Putamen (tissue), 1 donor: ENCODE measurements around the gene DDAH2.

ENCODE experiments used
- DNase-seq: peaks from one replicate; pipeline ENCODE4 v3.0.0-alpha.2; 2016; ENCODE audit warnings: low spot score

Gene DDAH2

DNA sequence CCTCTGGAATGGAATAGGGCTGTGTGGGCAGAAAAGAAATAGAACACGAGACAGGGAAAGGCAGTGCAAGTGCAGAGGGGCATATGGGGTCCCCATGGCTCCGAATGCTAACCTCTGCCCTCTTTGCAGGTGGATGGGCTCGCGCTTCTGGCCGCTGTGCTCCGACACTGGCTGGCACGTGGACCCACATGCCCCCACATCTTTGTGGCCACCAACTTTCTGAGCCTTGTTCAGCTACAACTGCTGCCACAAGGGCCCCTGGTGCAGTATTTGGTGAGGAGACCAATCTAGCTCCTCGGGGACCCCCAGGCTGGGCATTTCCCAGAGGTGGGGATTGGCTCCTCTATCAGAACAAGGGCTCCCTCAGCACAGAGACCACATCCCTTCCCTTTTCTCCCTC, 32.2 kb upstream of the DDAH2 start:
- no peak for DNase-seq

DNA sequence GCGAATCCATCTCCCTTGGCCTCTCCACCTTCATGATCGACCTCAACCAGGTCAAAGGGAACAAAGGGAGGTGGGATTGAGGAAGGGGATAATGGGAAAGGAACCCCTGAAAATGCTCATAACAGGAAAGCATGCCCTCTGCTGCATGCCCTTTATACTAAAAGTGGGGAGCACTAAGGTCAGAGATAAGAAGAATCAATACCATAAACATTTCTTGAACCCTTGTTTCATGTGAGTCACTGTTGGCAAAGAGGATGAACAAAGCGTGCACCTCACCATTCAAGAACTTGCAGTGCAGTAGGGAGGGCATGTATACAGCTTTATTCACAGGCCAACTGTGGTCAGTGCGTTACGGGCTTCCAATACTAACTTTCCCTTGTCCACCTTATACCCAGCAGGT, 31.7 kb upstream of the DDAH2 start:
- no peak for DNase-seq

DNA sequence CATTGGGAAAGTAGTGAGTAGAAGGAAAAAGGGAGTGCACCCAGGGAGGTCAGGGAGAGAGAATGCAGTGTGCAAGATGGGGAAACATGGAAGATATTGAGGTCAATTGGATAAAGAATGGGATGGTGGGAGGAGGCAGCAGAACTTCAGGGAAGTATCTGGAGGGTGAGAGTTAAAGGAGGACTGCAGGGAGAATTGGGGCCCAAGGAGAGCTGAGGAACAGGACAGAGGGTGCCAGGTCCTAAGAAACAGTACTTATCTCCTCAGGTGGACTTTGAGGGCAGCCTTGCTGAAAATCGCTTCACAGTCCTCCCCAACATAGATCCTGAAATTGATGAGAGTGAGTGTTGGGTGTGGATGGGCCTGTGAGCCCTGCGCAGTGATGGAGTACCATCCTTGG, 29.2 kb upstream of the DDAH2 start:
- DNase-seq: no peak

DNA sequence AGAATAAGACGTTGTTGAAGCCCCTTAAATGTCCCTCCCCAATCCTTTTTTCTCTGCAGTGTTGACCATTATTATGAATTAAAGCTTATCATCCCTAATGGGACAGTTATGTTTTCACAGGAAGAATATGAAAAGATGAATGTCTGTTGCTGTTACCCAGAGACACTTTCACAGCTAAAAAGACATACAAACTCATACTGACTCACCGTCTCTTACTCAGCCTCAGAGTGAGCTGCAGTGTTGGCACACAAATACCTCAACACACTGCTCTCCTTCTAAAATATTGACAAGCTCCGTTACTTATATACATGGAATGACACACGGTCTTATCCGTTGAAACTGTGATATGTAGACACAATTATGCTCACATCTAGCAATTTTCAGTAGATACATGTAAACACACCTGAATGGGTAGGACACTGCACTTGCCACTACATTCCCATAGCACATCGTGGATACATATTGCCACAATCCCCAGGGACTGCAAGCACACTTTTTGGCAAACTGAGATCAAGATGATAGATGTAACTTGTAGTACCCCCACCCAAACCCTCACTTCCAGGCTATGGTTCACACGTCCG, 23.7 kb upstream of the DDAH2 start:
- no peak for DNase-seq

DNA sequence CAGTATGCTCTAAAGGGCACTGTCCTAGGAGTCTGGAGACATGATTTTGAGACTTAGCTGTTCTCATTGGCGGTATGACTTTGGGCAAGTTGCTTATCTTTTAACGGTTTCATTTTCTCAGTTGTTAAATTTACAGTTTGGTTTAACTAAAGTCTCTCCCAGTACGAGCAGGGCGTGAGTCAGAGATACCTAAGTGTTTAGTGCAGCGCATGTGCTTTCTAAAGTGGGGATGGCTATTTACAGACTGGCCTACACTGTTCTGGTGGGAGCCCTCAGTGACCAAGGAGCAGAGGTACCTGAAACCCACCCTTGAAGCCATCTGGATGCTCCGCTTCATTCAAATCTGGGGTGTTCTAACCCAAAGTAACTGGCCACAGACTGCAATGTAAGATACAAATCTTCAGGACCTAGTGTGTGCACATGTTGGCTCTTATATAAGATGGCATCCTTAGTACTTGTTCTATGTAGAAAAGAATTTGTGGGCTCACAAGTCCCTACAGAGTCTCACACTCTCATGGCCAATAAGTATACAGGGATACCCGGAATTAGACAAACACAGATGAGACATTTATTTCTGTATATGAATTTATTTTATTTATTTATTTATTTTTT, 21.4 kb upstream of the DDAH2 start:
- DNase-seq: no peak

DNA sequence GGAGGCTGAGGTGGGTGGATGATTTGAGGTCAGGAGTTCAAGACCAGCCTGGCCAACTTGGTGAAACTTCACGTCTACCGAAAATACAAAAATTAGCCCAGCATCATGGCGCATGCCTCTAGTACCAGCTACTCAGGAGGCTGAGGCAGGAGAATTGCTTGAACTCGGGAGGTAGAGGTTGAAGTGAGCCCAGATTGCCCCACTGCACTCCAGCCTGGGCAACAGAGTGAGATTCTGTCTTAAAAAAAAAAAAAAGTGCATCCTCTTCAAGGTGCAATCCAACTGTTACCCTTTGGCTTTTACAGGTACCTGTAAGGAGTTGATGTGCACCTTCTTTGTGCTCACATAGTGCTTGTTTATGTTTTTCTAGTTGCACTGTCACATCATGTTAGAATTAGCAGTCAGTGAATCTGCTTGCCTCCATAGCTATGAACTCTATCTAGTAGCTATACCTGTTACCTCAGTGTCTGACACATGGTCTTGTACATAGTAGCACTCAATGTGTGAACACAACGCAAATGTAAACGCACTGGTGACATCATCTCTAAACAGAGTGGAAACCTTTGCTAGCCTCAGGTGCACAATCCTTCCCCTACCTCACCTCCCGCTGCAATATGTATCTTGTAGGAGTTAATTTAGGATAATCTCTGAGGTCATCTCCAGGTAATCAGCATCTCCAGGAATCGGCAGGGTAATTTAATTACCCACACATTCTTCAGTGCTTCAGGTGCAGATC, 20.4 kb upstream of the DDAH2 start:
- no peak for DNase-seq

DNA sequence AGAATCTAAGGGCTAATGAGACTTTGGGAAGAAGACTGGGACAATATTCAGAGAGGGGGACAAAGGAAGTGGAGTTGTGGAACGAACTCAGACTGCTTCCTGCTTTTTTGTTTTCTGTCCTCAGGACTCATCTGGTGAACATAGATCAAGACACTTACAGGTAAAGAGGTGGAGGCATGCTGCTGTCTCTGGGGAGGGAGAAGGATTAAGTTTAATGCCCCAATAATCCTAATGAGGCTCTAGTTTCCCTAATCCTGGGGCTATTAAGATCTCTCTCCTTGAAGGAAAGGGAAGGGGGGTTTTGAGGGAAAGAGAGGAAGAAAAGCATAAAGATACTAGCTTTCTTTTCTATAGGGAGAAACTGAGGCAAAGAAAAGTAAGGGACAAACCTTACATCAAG, 15.3 kb upstream of the DDAH2 start:
- no peak for DNase-seq

DNA sequence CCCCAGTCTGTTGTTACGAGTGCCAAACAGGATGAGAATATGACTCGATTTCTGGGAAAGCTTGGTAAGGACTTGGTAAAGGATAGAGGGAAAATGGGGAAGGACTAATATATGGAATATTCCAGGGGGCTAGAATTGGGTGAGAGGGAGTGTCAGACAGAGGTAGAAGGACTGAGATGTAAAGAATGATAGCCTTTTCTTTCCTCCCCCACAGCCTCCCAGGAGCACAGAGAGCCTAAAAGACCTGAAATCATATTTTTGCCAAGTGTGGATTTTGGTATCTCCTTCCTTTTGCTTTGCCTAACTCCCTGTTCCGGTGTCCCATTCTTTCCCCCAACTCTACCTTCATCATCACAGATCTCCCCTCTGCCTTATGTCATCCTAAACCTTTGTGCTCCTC, 13.8 kb upstream of the DDAH2 start:
- no peak for DNase-seq

DNA sequence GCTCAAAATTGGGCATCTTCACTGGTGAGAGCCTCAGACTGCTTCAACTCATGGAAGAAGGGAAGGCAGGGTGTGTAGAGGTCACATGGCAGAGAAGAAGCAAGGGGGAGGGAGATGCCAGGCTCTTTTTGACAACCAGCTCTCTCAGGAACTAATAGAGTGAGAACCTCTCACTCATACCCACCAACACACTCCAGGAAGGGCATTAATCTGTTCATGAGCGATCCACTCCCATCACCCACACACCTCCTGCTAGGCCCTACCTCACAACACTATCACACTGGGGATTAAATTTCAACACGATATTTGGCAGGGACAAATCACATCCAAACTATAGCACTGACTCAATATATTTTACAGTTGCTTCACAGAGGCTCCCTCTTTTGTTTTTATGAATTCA, 12.7 kb upstream of the DDAH2 start:
- no peak for DNase-seq

DNA sequence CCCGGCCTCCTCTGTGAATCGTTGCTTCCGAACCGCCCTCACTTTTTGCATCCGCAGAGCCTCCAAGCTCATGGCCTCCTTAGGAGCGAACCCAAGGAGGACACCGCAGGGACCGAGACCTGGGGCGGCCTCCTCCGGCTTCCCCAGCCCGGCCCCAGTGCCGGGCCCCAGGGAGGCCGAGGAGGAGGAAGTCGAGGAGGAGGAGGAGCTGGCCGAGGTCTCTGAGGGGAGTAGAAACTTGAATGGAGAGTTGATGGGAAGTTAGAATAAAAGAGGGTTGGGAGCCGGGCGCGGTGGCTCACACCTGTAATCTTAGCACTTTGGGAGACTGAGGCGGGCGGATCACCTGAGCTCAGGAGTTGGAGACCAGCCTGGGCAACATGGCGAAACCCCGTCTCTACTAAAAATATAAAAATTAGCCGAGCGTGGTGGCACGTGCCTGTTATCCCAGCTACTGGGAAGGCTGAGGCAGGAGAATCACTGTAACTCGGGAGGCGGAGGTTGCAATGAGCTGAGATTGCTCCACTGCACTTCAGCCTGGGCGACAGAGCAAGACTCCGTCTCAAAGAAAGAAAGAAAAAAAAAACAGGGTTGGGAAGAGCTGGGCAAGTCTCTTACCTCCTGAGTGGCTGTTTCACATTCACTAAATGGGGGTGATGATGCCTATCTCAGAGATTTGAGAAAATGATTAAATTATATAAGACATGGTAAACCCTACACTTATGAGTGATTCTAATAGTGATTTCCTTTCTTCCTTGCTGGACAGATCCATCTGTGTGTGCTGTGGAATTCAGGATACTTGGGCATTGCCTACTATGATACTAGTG, 11.5 kb upstream of the DDAH2 start:
- DNase-seq: no peak

DNA sequence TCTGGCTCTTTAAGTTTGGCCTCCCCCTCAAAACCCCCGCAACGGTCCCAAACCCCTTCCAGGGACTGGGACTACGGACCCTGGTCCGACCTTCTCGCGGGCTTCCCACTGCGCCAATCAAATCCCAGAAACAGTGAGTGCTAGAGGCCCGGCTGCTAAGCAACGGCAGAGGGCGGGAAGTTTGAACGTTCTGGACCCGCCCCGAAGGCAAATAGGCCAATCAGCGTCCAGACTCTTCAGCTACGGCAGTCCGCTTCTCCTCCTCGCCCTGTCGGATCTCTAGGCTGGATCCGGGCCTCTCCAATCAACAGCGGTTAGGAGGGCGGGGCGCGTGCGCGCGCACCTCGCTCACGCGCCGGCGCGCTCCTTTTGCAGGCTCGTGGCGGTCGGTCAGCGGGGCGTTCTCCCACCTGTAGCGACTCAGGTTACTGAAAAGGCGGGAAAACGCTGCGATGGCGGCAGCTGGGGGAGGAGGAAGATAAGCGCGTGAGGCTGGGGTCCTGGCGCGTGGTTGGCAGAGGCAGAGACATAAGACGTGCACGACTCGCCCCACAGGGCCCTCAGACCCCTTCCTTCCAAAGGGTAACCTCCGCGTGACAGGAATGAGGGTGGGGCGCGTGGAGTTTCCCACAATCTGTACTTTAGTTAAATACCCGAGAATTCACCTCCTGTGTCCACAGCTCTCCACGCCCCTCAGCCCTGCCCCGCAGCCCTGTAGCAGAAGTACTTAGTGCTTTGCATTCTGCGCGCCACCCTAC, 10.7 kb upstream of the DDAH2 start, which contains the start of gene MSH5:
Gene MSH5 (plus strand): TSS at position 367 of the 758 bp plus-strand sequence. CDS start 462 bp downstream, outside the sequence.
- DNase-seq: peak; percentile 98

DNA sequence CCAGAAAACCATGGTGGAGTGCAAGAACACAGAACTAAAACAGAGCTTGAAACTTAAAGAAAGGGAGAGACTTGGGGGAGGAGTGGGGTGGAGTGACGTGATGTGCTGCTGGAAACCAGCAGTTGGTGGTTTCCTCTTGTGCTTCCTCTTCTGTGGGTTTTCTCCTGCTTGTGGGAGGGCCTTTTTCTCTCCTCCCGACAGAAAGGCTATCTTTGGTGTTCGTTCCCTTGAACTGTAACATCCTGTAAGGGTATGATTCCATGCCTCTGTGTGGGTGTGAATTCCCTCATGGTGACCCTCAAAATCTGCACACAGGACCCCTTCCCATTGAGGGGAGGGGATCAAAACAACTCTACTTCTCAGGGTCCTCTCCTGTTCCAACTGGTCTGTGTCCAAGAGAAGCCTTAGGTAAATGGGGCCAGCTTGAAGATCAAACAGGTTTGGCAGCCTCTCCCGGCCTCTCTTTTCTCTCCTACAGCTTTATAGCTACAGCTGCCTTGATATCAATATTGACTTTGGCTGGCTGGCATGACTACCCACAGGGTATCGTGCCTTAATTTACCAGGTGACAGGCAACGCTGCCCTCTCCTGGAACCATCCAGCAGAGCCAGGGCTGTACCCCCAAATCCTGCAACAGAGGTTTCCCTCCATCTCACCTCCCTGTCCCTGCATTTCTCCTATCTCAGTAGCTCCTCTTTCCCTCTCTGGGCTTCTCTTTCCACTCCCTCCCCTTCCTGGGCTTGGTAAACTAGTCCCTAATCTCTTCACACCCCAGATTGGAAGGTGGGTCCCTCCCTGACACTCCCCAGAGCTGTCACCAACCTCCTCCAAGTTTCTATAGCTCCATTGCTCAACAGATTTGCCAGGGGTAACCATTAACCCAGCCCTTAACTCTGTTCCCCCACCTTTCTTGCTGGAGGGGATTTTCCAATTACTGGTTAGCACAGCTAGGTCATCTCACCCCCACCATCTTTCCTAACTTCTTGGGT, 9.2 kb upstream of the DDAH2 start:
- DNase-seq: no peak

DNA sequence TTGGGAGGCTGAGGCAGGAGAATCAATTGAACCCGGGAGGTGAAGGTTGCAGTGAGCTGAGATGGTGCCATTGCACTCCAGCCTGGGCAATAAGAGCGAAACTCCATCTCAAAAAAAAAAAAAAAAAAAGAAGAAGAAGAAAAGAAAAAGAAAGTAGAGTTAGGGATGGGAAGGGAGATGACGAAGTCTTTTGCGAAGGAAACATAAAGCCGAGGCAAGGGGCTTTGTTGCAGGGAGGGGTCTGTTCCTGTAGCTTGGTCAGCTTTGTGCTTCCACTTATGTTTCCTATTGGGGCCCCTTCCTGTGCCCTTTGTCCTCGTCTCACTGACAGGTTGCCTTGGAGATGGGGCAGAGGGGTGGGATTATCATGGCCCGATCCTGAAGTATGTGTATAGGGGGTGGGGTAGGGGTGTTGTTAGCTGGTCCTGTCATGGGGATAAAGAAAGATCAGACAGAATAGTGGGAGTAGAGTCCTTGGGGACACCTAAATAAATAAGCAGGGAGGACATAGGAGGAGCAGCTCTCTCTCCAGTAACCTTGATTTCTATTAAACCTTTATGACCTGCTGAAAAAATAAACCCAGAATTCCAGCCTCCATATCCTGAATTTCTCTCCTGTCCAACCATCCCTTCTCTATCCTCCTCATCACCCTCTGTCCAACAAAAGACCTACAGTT, 8.4 kb upstream of the DDAH2 start:
- DNase-seq: no peak

DNA sequence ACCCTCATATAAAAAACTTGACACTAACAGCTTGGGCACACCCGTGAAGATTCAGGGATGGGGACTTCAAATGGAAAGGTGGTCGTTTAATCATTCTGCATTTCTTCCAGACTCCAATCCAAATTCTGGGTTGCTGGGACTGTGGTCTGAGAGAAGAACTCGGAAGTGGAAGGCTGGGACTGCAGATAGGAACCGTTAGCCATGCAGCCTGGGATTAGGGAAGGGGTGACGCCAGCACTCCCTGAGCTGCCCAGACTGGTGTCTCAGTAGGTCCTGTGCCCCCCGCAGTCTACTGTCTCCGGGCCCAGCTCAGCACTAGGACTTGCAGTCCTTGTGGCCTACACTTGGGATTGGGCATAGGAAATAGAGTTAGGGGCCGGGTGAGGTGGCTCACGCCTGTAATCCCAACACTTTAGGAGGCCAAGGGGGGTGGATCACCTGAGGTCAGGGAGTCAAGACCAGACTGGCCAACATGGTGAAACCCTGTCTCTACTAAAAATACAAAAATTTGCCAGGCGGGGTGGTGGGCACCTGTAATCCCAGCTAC, 7.7 kb upstream of the DDAH2 start:
- no peak for DNase-seq

DNA sequence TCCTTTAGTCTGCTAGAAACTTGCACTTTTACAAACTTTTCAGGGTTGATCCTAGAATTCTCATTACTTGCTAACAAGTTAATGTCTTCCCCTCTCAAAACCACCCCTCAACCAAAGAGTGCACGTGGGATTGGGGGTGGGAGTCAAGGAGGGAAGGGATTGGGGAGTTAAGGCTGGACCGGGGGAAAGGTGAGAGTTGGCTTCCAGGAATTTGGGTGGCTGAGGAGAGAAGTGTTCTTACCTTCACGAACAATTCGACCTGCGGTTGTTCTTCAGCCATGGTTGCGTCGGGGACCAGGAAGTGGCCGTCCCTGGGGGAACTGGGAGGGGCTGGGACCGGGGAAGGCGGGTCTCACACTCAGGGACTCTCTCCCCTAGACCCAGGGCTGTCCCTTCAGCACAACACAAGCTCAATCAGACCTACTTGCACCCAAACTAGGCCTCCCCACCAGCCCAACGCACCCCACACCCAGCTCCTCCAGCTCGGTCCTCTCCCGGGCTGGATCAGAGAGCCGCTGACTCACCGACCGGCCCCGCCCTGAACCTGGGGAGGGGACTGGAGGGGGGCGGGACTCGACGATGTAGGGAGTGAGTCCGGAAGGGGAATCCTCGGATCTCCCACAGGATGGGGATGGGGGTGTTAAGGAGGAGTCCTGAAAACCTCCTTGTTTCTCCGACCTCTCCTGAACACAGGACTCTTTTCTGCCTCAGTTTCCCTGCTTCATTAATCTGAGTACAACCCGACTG, 7.1 kb upstream of the DDAH2 start, which contains the start of gene CLIC1:
Gene CLIC1 (minus strand): TSS at position 510 of the 747 bp plus-strand sequence. CDS start 230 bp downstream, at position 280.
- DNase-seq: no peak

DNA sequence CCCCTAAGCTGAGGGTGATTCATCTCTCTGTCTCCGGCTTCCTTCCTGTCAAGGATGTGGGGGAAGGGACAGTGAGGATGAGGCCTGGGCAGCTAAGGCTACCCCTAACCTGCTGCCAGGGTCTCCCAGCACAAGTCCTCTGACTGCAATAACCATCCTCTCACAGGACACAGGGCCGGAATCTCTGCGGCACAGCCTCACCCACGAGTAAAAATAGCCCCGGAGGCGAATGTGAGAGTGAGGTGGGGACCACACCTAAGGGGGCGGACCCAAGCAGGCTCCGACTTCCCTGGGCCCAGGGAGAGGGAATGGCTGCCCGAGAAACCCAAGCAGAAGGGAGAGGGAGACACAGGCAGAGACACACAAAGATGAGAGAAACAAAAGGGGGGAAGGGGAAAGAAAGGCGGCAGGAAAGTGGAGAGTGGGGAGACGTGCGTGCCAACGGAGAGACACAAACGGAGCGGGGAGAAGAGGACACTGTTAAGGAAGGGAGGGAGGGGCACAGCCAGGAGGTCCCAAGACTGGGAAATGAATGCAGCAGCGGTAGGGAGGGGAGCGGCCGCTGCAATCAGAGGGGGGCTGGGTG, 5.8 kb upstream of the DDAH2 start:
- no peak for DNase-seq

DNA sequence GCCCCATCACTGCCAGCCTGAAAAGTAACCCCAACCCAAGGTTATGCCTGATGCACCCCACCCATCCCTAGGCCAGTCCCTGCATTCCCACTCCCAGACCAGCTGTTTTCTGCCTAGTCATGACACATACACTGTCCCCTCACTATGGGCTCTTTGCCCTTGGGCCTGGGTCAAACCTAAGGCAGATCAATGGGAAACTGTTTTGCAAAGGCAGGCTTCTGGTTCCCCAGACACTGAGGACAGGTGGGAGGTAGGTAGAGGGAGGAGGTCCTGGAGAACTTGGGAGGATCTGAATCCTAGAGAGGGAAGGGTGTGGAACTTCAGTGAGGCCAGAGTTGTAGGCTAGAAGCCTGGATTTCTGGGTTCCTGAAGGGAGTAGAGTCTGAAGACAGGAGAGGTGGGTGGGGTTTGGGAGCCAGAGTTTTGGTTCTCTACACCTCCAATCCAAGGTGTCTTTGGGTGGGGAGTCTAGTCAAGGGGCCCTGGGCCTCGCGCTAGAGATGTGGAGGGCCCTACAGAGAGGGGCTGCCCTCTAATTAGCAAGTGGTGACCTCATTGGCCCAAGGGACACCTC, 5.2 kb upstream of the DDAH2 start:
- DNase-seq: no peak

DNA sequence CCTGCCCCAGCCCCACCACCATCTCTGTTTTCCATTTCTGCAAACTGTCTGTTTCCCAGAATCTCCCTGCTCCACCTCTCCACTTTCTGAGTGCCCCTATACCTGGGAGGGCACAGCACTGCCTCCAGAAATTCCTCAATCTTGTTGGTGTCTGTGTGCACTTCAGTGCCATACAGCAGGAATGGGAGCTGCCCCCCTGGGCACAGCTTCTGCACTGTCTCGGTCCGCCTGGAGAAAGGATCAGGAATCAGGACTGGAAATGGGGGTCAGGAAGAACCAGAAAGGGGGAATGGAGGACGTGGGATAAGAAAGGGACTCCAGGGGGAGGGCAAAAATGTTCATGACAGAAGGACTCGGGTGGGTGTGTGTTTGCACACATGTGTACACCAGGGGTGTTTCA, 4.6 kb upstream of the DDAH2 start:
- DNase-seq: no peak
